ENCODE results near the gene VASP.
A peak's percentile ranks its signal among the peaks of the same experiment; 100 is the strongest.

The VASP gene

DNA sequence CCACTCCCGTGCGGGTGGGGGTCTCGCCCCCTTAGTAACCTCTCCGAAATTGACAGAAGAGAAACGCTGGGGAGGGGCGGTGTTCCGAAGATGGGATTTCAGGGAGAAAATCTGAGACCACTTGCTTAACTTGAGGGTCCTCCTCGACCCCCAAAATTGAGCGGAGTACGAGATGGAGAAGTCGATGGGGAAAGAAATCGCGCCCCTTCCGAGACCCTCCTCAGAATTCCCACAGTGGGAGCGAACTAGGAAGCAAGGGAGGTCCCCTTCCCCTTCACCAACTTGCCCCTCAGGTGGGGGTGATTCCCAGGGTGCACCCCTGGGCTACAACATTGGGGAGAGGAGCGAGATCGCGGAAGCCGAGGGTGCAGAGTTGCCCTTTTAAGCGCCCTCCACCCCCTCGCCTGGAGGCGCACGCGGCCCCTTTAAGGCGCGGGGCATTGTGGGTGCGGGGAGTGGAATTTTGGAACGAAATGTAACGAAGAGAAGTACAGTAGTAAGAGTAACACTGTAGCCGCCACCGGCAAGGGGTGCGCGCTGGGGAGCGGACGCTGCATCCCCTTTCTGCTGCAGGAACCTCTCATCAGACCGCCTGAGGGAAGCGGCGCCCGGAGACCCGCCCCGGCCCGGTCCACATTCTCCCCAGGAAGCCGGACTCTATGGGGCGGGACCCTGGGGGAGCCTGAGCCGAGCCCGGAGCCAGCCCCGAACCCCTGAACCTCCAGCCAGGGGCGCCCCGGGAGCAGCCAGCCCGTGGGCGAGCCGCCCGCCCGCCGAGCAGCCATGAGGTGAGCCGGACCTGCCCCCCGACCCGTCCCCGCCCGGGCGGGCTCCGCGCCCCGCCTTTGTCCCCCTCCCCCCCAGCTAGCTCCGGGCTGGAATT is at the start of gene VASP:
Gene VASP, plus strand, starts transcription at position 491 of the 883 bp plus-strand sequence. Its CDS starts 293 bp downstream, at position 784.
- in situ Hi-C loops (cut with HindIII; ENCODE audit: low pct_ligation_motif_present, low pct_unique_long_range_greater_than_20kb, low sequenced_read_pairs), result no loop called here
- DNase-seq, result peak; percentile 85

DNA sequence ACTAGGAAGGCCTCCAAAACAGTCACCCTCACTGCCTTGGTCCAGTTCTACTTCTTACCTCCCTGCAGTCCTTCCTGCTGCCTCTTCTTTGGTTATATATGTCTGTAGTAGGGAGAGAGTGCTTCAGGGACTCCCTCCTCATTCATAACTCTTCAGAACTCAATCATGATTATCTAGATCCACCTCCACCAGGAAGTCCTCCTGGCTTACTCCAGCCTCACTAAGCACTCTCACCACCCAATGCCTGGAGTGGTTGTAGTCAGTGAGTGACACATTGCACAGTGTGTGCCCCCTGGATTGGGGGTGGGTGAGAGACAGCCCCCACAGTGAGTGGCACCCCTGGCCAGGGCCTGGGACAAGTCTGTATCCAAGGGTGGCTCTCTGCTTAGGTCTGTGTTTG is 49.5 kb upstream of the VASP start:
- DNase-seq, result no peak
- in situ Hi-C loops (cut with HindIII; ENCODE audit: low pct_ligation_motif_present, low pct_unique_long_range_greater_than_20kb, low sequenced_read_pairs), result no loop called here

DNA sequence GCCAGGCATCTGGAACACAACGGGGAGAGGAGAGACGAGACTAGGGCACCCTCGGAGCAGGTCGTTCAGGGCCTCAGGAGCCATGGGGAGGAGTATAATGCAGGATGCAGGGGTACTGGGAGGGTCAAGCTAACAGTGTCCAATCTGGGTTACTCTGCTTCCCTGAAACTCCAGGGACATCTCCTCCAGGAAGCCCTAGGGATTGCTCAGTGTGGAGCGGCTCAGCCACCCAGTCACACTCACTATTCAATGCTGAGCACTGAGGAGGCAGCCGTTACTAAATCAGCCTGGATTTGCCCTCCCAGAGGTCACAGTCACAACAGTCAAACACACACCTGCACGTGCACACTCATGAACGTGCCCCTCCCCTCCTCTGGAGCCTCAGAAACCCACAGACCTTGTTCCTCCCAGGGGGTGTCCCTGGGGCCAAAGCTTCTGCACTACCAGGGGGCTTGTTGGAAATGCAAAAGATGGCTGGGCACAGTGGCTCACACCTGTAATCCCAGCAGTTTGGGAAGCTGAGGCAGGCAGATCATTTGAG is 46.4 kb upstream of the VASP start:
- in situ Hi-C loops (cut with HindIII; ENCODE audit: low pct_ligation_motif_present, low pct_unique_long_range_greater_than_20kb, low sequenced_read_pairs), result no loop called here
- DNase-seq, result no peak

DNA sequence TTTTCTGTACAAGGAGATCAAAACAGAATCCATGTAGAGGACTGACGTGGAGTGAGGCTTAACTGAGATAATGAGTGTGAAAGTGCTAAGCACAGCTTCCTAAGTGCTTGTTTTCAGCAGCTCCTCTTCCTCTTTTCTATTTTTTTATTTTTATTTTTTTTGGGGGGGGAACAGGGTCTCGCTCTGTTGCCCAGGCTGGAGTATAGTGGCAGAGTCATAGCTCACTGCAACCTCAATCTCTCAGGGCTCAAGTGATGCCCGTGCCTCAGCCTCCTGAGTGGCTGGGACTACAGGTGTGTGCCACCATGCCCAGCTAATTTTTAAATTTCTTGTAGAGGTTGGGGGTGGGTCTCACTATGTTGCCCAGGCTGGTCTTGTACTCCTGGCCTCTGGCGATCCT is 45.1 kb upstream of the VASP start:
- in situ Hi-C loops (cut with HindIII; ENCODE audit: low pct_ligation_motif_present, low pct_unique_long_range_greater_than_20kb, low sequenced_read_pairs), result no loop called here

DNA sequence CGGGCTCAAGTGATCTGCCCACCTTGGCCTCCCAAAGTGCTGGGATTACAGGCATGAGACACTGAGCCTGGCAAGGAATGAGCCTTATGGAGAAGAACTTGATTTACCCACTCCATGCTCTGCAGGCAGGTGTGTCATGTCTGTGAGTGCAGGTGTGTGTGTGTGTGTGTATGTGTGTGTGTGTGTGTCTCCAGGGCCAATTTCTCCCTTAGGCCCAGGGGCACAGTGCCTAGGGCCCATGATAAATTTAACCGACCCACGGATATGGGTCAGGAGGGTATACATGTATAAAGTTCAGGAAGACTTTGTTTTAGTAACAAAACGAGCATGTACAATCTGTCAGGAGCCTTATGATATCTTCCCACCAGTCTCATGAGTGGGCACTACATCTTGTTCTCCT is 44.0 kb upstream of the VASP start:
- in situ Hi-C loops (cut with HindIII; ENCODE audit: low pct_ligation_motif_present, low pct_unique_long_range_greater_than_20kb, low sequenced_read_pairs), result no loop called here
- no peak for DNase-seq

More for the DNA sequence above, 45.1 kb upstream of the VASP start:
- DNase-seq, result no peak

DNA sequence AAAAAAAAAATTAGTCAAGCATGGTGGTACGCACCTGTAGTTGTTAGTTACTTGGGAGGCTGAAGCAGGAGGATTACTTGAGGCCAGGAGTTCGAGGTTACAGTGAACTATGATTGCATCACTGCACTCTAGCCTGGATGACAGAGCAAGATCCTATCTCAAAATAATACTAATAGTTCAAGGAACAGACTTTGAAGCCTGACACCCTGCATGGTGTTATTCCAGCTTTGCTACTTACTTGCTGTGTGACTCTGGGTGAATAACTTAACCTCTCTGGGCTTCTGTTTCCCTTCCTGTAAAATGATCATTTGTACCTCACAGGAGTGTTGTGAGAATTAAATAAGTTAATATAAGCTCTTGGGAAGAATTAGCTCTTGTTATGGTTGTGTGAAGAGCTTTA is 43.0 kb upstream of the VASP start:
- DNase-seq, result no peak
- in situ Hi-C loops (cut with HindIII; ENCODE audit: low pct_ligation_motif_present, low pct_unique_long_range_greater_than_20kb, low sequenced_read_pairs), result no loop called here

DNA sequence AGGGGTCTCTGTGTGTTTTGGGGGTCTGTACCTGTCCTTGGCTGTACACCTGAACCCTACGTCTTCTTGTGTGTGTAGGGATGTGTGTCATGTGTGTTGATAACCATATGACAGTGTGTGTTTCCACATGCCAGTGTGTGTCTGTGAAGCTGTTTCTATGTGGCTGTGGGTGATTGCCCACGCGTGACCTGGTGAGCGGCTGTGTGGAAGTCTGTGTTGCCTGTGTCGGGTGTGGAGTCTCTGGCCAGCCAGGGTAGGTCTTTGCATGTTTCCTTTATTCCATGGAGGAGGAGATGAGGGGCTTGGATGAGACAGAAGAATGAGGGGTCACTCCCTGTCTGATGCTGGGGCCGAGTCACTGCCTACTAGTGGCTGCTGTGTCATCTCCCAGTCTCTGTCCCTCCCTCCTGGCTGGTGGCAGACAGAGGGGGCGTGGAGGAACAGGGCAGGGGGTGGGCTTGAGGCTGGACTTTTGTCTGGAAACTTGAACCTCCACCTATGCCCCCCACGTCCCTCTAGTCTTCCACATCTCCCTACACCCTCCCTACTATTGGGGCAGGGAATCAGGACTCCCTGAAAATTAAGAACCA is 42.3 kb upstream of the VASP start:
- no peak for DNase-seq
- in situ Hi-C loops (cut with HindIII; ENCODE audit: low pct_ligation_motif_present, low pct_unique_long_range_greater_than_20kb, low sequenced_read_pairs), result no loop called here

DNA sequence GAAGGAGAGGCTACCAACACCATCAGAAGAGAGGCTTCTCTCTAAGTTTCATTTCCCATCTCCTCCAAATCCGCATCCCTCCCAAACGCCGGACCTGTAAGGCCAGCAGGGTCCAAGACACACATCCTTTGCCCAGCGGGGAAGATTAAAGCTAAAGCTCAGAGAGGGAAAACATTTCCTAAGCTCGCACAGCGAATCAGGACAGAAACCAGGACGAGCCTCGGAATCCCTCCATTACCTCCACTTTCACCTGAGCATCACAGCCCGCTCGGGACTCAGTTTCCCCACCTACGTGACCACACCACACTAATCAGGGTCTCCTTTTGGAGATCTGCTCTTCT is 40.2 kb upstream of the VASP start:
- in situ Hi-C loops (cut with HindIII; ENCODE audit: low pct_ligation_motif_present, low pct_unique_long_range_greater_than_20kb, low sequenced_read_pairs), result no loop called here
- no peak for DNase-seq

DNA sequence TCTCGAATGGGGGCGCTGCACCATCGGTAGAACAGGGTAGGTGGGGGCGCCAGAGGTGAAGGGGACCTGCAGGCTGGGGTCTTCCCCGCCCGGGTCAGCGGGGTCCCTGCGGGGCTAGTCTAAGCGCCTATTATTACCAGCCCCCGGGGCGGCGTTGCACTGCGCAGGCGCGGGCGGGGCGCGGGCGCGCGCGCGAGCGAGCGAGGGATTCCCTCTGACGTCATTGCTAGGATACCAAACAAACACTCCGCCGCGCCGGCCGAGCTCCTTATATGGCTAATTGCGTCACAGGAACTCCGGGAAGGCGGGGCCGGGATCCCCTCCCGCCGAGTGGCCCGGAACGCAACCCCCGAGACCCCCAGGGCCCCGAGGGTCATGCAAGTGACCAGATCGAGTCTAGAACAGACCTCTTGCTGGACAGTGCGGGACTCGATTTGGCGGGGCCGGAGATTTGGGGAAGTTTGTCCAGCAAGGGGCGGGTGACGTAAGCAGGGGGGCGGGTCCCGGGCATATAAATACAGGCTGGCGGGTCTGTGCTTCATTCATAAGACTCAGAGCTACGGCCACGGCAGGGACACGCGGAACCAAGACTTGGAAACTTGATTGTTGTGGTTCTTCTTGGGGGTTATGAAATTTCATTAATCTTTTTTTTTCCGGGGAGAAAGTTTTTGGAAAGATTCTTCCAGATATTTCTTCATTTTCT is 39.7 kb upstream of the VASP start, which contains the start of gene FOSB:
Gene FOSB, plus strand, starts transcription at position 541 of the 703 bp plus-strand sequence. CDS start 591 bp downstream, outside the sequence.
- in situ Hi-C loops (cut with HindIII; ENCODE audit: low pct_ligation_motif_present, low pct_unique_long_range_greater_than_20kb, low sequenced_read_pairs), result no loop called here

DNA sequence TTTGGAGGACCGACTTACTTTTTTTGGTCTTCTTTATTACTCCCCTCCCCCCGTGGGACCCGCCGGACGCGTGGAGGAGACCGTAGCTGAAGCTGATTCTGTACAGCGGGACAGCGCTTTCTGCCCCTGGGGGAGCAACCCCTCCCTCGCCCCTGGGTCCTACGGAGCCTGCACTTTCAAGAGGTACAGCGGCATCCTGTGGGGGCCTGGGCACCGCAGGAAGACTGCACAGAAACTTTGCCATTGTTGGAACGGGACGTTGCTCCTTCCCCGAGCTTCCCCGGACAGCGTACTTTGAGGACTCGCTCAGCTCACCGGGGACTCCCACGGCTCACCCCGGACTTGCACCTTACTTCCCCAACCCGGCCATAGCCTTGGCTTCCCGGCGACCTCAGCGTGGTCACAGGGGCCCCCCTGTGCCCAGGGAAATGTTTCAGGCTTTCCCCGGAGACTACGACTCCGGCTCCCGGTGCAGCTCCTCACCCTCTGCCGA is 39.1 kb upstream of the VASP start:
- no peak for DNase-seq

More for the DNA sequence above, 39.7 kb upstream of the VASP start, which contains the start of gene FOSB:
- peak; percentile 91 for DNase-seq

DNA sequence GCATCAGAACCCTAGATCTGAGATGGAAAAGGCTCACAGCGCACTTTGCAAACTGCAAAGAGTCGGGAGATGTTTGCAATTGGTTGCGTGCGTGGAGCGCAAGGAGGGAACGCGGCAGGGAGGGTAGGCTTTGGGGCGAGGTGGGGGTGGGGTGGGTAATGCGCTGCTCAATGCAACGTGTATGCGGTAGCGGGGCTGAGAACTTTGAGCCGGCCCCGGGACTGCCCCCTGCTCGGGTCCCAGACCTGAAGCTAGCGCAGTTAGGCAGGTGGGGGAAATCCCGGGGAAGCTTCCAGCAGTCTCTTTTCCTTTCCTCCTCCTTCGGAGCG is 38.5 kb upstream of the VASP start:
- no peak for DNase-seq
- in situ Hi-C loops (cut with HindIII; ENCODE audit: low pct_ligation_motif_present, low pct_unique_long_range_greater_than_20kb, low sequenced_read_pairs), result no loop called here

More for the DNA sequence above, 39.1 kb upstream of the VASP start:
- in situ Hi-C loops (cut with HindIII; ENCODE audit: low pct_ligation_motif_present, low pct_unique_long_range_greater_than_20kb, low sequenced_read_pairs), result no loop called here

DNA sequence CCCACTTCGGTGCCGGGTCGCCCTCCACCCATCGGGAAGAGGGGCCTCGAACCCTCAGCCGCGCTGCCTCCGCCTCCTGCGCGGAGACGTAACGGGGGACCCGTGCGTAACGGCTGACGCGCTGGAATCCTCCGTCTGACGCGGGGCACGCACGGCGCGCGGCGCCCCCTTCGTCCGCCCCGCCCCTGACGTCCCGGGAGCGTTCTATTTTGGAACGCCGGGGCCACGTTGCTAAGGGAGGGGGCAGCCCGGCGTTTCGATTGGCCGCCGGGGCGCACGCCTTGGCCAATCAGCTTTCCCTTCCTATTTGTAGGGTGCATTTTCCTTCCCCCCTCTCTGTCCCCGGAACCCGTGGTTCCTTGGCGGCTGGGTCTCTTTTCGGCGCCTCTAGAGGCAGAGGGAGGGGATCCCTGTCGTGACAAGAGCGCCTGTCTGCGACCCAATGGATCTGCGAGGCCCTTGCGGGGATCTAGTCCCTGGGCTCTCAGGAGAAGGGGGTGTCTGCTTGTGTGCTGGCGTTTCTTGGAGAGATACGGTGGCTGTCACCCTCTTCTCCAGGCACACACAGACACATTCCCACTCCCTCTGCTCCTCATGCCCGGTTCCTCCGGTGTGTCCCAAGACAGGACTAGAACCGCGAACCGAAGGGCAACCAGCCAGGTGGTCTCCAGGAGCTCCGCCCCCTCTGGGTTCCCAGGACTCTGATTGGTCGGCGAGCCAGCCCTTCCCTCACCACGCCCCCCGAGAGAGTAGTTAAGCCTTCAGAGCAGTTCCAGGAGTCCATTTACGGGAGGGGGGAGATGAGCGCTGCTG is 37.9 kb upstream of the VASP start:
- in situ Hi-C loops (cut with HindIII; ENCODE audit: low pct_ligation_motif_present, low pct_unique_long_range_greater_than_20kb, low sequenced_read_pairs), result no loop called here
- peak; percentile 89 for DNase-seq

DNA sequence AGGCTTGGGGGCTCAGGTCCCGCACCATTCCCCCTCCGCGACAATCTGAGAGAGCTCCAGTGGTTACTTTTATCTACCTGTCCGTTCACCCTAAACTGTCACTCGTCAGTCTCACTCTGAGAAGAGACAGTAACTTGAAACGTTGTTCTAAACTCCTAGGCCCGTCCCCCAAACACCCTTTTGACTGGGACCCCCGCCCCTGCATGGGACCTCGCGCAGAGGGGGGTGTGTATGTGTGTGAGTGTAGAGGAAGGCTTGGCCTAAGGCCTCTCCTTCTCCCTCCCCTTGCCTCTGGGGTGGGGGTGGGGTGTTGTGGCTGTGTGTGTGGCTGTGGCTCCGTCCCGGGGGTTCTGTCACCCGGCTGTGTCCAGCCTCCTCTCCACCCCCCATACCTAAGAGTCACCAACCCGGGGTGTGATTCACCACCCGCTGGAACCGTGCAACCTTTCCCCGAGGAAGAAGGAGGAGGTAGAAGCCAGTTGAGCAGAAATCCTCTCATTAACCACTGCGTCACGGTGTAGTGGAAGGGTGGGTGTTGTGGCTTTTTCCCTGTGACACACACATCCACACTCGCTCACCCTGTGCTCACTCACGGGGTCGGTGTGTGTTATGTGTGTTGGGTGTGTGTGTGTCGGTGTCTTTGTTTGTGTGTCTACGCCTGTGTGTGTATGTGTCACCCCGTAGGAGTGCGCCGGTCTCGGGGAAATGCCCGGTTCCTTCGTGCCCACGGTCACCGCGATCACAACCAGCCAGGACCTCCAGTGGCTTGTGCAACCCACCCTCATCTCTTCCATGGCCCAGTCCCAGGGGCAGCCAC is 37.1 kb upstream of the VASP start:
- peak; percentile 83 for DNase-seq
- in situ Hi-C loops (cut with HindIII; ENCODE audit: low pct_ligation_motif_present, low pct_unique_long_range_greater_than_20kb, low sequenced_read_pairs), result no loop called here

DNA sequence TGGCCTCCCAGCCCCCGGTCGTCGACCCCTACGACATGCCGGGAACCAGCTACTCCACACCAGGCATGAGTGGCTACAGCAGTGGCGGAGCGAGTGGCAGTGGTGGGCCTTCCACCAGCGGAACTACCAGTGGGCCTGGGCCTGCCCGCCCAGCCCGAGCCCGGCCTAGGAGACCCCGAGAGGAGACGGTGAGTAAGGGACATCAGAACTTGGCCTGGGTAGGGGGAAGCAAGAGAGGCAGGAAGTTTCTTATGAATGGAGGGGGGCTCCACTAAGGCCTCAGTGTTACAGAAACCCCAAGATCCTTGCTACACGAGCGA is 36.6 kb upstream of the VASP start:
- DNase-seq, result no peak
- in situ Hi-C loops (cut with HindIII; ENCODE audit: low pct_ligation_motif_present, low pct_unique_long_range_greater_than_20kb, low sequenced_read_pairs), result no loop called here

DNA sequence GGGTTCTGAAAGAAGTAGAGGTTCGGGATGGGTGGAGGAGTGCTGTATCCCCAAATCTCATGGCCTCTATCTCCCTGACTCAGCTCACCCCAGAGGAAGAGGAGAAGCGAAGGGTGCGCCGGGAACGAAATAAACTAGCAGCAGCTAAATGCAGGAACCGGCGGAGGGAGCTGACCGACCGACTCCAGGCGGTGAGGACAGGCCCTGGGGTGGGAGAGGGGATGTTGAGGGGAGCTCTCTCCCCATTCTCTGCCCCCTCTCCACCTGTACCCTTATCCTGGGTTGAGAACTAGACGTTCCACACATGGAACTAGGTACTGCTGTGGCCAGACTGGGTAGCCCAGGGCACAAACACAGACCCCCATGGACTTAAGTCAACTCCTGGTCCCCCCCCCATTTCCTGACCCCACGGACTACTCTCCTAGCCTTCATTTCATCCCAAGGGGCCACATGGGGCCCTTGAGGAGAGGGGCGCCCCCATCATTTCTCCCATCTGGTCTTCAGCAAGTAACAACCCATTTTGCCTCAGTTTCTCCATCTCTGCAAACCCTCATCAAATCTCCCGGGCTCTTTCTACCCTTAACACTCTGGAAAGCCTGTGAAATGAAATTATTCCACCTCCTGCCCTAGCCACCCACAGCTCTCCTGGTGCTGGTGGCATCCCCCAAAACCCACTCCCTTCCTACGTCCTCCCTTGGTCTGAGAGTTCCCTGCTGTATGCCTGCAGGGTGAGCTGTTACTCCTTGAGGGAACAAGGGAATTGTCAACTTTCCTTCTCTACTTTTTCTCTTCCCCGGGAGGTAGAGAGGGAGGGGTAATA is 36.0 kb upstream of the VASP start:
- in situ Hi-C loops (cut with HindIII; ENCODE audit: low pct_ligation_motif_present, low pct_unique_long_range_greater_than_20kb, low sequenced_read_pairs), result no loop called here
- no peak for DNase-seq

DNA sequence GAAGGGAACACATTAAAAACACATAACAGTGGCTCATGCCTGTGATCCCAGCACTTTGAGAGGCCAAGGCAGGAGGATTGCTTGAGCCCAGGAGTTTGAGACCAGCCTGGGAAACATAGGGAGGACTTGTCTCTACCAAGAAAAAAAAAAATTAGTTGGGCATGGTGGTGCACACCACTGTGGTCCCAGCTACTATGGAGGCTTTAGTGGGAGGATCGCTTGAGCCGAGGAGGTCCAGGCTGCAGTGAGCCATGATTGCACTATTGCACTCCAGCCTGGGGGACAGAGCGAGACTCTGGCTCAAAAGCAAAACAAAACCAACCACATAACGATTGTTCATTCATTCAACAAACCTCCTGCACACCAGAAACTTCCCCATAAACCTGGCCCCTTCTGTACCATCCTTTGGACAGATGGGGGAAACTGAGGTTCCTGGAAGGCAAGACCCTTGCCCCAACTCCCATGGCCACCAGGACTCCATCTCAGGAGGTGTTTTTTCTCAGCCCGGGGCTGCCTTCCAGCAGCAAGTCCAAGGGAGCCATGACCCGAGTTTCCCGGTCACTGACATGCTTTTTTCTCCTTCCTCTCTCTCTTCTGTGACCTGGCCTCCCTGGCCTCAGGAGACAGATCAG is 35.2 kb upstream of the VASP start:
- in situ Hi-C loops (cut with HindIII; ENCODE audit: low pct_ligation_motif_present, low pct_unique_long_range_greater_than_20kb, low sequenced_read_pairs), result no loop called here
- DNase-seq, result no peak

All from ACHN (cell line).